HepG2 (cell line): ENCODE results near the gene MACROD2.

Experiments
- HMG20A ChIP-seq: IDR thresholded peaks from 2 replicates; pipeline ENCODE4 v1.6.1; 2016; ENCODE audit warnings: borderline replicate concordance
- JUN ChIP-seq: sonication (generic); formaldehyde crosslinking; IDR thresholded peaks from 2 replicates; pipeline ENCODE4 v1.4.0; 2020; ENCODE audit warnings: mild to moderate bottlenecking, missing genetic modification reagents
- KLF16 ChIP-seq, 2 experiments: sonication (generic) in 1 of 2; formaldehyde crosslinking in 1 of 2; IDR thresholded peaks; 2 replicates each; pipeline versions ENCODE4 v1.6.1 to v1.8.0; 2016 to 2023; ENCODE audit warnings: missing genetic modification reagents in 2 of 2, missing compliant biosample characterization in 1 of 2
- SAFB2 ChIP-seq: sonication (generic); formaldehyde crosslinking; IDR thresholded peaks from 2 replicates; pipeline ENCODE4 v1.5.1; 2020; ENCODE audit warnings: missing genetic modification reagents, low read depth, mild to moderate bottlenecking, borderline replicate concordance
- SMAD3 ChIP-seq: sonication (generic); formaldehyde crosslinking; IDR thresholded peaks from 2 replicates; pipeline ENCODE4 v1.4.0; 2020; ENCODE audit warnings: missing genetic modification reagents
- SMYD3 ChIP-seq: sonication (generic); formaldehyde crosslinking; IDR thresholded peaks from 2 replicates; pipeline ENCODE4 v1.8.1; 2023; ENCODE audit warnings: mild to moderate bottlenecking, missing genetic modification reagents
- U2AF2 ChIP-seq: fragments of 200-400 bp; formaldehyde crosslinking; IDR thresholded peaks from 2 replicates; pipeline ENCODE4 v1.6.1; 2017; ENCODE audit warnings: low read depth, mild to moderate bottlenecking, low read length
- WIZ ChIP-seq: sonication (generic); formaldehyde crosslinking; IDR thresholded peaks from 2 replicates; pipeline ENCODE4 v1.5.1; 2020; ENCODE audit warnings: mild to moderate bottlenecking, missing genetic modification reagents
- XRCC5 ChIP-seq: fragments of 200-400 bp; formaldehyde crosslinking; optimal IDR thresholded peaks from 2 replicates; pipeline ENCODE3; 2017; ENCODE audit warnings: mild to moderate bottlenecking, low read length
- YY1 ChIP-seq: IDR thresholded peaks from 2 replicates; pipeline ENCODE4 v1.6.1; 2011; ENCODE audit warnings: low read length, low read depth, moderate library complexity, mild to moderate bottlenecking; ENCODE audit not compliant: insufficient read depth, insufficient replicate concordance
- ZNF567 ChIP-seq: sonication (generic); formaldehyde crosslinking; IDR thresholded peaks from 2 replicates; pipeline ENCODE4 v1.8.1; 2023; ENCODE audit warnings: mild to moderate bottlenecking, missing genetic modification reagents, borderline replicate concordance
- TF ChIP-seq, protein P1 (sequence below): sonication (generic); formaldehyde crosslinking; IDR thresholded peaks from 2 replicates; pipeline ENCODE4 v1.4.0; 2020; ENCODE audit warnings: missing genetic modification reagents
- TF ChIP-seq, protein P2 (sequence below): sonication (generic); formaldehyde crosslinking; IDR thresholded peaks from 2 replicates; pipeline ENCODE4 v1.5.0; 2020; ENCODE audit warnings: mild to moderate bottlenecking, missing genetic modification reagents, moderate library complexity

DNA sequence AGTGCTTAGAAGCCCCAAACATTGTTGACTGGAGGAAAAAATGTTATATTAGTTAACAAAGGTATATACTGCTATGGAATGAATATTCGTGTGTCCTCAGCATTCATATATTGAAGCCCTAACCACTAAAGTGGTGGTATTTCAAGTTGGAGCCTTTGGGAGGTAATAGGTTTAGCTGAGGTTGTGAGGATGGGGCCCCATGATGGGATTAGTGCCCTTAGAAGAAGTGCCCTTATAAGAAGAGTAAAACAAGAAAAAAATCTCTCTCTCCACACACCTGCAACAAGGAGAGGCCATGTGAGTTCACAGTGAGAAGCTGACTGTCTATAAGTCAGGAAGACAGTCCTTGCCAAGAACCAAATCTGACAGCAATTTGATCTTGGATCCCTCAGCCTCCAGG, 1103.8 kb downstream of the MACROD2 start:
- TF ChIP-seq JUN (CRISPR knock-in tag) = no peak
- TF ChIP-seq ZNF567 (CRISPR knock-in tag) = no peak
- TF ChIP-seq YY1 = no peak
- TF ChIP-seq XRCC5 = no peak
- TF ChIP-seq SMYD3 = no peak
- no peak for TF ChIP-seq WIZ (CRISPR knock-in tag)
- TF ChIP-seq, protein P1, sequence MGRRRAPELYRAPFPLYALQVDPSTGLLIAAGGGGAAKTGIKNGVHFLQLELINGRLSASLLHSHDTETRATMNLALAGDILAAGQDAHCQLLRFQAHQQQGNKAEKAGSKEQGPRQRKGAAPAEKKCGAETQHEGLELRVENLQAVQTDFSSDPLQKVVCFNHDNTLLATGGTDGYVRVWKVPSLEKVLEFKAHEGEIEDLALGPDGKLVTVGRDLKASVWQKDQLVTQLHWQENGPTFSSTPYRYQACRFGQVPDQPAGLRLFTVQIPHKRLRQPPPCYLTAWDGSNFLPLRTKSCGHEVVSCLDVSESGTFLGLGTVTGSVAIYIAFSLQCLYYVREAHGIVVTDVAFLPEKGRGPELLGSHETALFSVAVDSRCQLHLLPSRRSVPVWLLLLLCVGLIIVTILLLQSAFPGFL (CRISPR knock-in tag) = no peak
- TF ChIP-seq SMAD3 = no peak
- TF ChIP-seq U2AF2 = no peak
- TF ChIP-seq KLF16 (CRISPR knock-in tag; IDR thresholded peaks at IDR 0.05) = no peak
- no peak for TF ChIP-seq SAFB2 (CRISPR knock-in tag)
- TF ChIP-seq, protein P2, sequence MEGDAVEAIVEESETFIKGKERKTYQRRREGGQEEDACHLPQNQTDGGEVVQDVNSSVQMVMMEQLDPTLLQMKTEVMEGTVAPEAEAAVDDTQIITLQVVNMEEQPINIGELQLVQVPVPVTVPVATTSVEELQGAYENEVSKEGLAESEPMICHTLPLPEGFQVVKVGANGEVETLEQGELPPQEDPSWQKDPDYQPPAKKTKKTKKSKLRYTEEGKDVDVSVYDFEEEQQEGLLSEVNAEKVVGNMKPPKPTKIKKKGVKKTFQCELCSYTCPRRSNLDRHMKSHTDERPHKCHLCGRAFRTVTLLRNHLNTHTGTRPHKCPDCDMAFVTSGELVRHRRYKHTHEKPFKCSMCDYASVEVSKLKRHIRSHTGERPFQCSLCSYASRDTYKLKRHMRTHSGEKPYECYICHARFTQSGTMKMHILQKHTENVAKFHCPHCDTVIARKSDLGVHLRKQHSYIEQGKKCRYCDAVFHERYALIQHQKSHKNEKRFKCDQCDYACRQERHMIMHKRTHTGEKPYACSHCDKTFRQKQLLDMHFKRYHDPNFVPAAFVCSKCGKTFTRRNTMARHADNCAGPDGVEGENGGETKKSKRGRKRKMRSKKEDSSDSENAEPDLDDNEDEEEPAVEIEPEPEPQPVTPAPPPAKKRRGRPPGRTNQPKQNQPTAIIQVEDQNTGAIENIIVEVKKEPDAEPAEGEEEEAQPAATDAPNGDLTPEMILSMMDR (CRISPR knock-in tag) = no peak
- TF ChIP-seq HMG20A = no peak
